ENCODE results near the gene C2orf74. TPM values are rescaled to one million over a fixed set of nuclear protein-coding genes. Genes with fewer than 3 reads are reported as not detected.
A peak's percentile ranks its signal among the peaks of the same experiment; 100 is the strongest.
"Not testable (repeated sequence)": the region's sequence is repeated elsewhere in the genome, so short reads cannot be mapped to it uniquely, and the experiment has no call there.

The C2orf74 gene
- total RNA-seq, 4 donors from 2014 or later, result 12.7 to 29.8 (median 20.6) TPM

- TF ChIP-seq POLR2A (IDR thresholded peaks at IDR 0.05), result no peak
- peaks cover 4 to 6% of the 10 kb centered on the region in 2 donors for H3K4me1 ChIP-seq
- 52 to 73% methylated on average over 3 of the region's 3 CpGs for WGBS, 2 donors
- no peak overlapping the region for H3K4me3 ChIP-seq (replicated peaks in 1 of 3)
- peak overlapping the region in 2 of 3 donors; percentile 39 to 44 for H3K27ac ChIP-seq
- peak; percentile 26 for DNase-seq
- no peaks in the 10 kb centered on the region for H3K27me3 ChIP-seq
- intact Hi-C loops (cut with DNase I), result no loop called here
- H3K9me3 ChIP-seq, result no peaks in the 10 kb centered on the region
- H3K36me3 ChIP-seq, result no peaks in the 10 kb centered on the region
Observed at GRCh38 chr2:61125798-61126197, 36.2 kb upstream of the C2orf74 start.

GRCh38 chr2:61128122-61128521, 33.9 kb upstream of the C2orf74 start:
- intact Hi-C loops (cut with DNase I); H3K36me3 ChIP-seq: not testable (repeated sequence)
- WGBS, 2 donors, result 97 to 98% methylated on average over 6 of the region's 6 CpGs

GRCh38 chr2:61134141-61134540, 27.8 kb upstream of the C2orf74 start:
- no peaks in the 10 kb centered on the region for H3K27me3 ChIP-seq
- H3K4me3 ChIP-seq (replicated peaks in 1 of 3), result no peak overlapping the region
- TF ChIP-seq POLR2A (IDR thresholded peaks at IDR 0.05), result no peak
- no peak for TF ChIP-seq CTCF (IDR thresholded peaks at IDR 0.05)
- 74 to 76% methylated on average over 4 of the region's 4 CpGs for WGBS, 2 donors
- DNase-seq, result no peak
- intact Hi-C loops (cut with DNase I), result no loop called here
- H3K4me1 ChIP-seq, result no peaks in the 10 kb centered on the region
- H3K27ac ChIP-seq, result no peak overlapping the region
- H3K36me3 ChIP-seq, result no peaks in the 10 kb centered on the region
- no peaks in the 10 kb centered on the region for H3K9me3 ChIP-seq

More at GRCh38 chr2:61128122-61128521, 33.9 kb upstream of the C2orf74 start:
- H3K9me3 ChIP-seq; H3K4me1 ChIP-seq; H3K4me3 ChIP-seq (replicated peaks in 1 of 3); H3K27ac ChIP-seq; DNase-seq; H3K27me3 ChIP-seq: not testable (repeated sequence)

- no peaks in the 10 kb centered on the region for H3K36me3 ChIP-seq
- intact Hi-C loops (cut with DNase I), result no loop called here
- H3K4me3 ChIP-seq (replicated peaks in 1 of 3), result no peak overlapping the region
- H3K27ac ChIP-seq, result no peak overlapping the region
- peak in 3 of 6 experiments; percentile 27 to 33 (median 31) for TF ChIP-seq CTCF (IDR thresholded peaks at IDR 0.05)
- no peak for TF ChIP-seq POLR2A (IDR thresholded peaks at IDR 0.05)
- H3K4me1 ChIP-seq, result no peaks in the 10 kb centered on the region
- WGBS, 2 donors, result 33 to 41% methylated on average over 3 of the region's 3 CpGs
- H3K9me3 ChIP-seq, result no peaks in the 10 kb centered on the region
- H3K27me3 ChIP-seq, result no peaks in the 10 kb centered on the region
- DNase-seq, result no peak
Observed at GRCh38 chr2:61135510-61135909, 26.5 kb upstream of the C2orf74 start.

- intact Hi-C loops (cut with DNase I), result no loop called here
- H3K36me3 ChIP-seq, result no peaks in the 10 kb centered on the region
- H3K27me3 ChIP-seq, result no peaks in the 10 kb centered on the region
- H3K4me1 ChIP-seq, result no peaks in the 10 kb centered on the region
- no peak for TF ChIP-seq CTCF (IDR thresholded peaks at IDR 0.05)
- TF ChIP-seq POLR2A (IDR thresholded peaks at IDR 0.05), result no peak
- H3K9me3 ChIP-seq, result no peaks in the 10 kb centered on the region
- 87 to 89% methylated on average over 4 of the region's 4 CpGs for WGBS, 2 donors
- no peak overlapping the region for H3K27ac ChIP-seq
- H3K4me3 ChIP-seq (replicated peaks in 1 of 3), result no peak overlapping the region
- no peak for DNase-seq
Observed at GRCh38 chr2:61138859-61139258, 23.1 kb upstream of the C2orf74 start.

- no peak overlapping the region for H3K27ac ChIP-seq
- TF ChIP-seq CTCF (IDR thresholded peaks at IDR 0.05), result no peak
- TF ChIP-seq POLR2A (IDR thresholded peaks at IDR 0.05), result no peak
- no peaks in the 10 kb centered on the region for H3K9me3 ChIP-seq
- intact Hi-C loops (cut with DNase I), result loop anchor here (10.0 kb wide), 1 partner anchor 76 kb away; the partner anchor contains the start of gene SANBR
- DNase-seq, result no peak
- 88 to 97% methylated on average over 1 of the region's 1 CpG for WGBS, 2 donors
- H3K36me3 ChIP-seq, result no peaks in the 10 kb centered on the region
- no peaks in the 10 kb centered on the region for H3K27me3 ChIP-seq
- H3K4me1 ChIP-seq, result peaks cover 4 to 6% of the 10 kb centered on the region in 2 donors
- H3K4me3 ChIP-seq (replicated peaks in 1 of 3), result no peak overlapping the region
Observed at GRCh38 chr2:61141151-61141550, 20.8 kb upstream of the C2orf74 start.
